HS-5 (cell line): ENCODE data around the gene CCDC85C.
"Not testable (repeated sequence)": the region's sequence is repeated elsewhere in the genome, so short reads cannot be mapped to it uniquely, and the experiment has no call there.

Experiments
- DNase-seq: peaks from one replicate; pipeline ENCODE4 v3.0.0-alpha.2; 2012; ENCODE audit warnings: low read depth

CCDC85C gene

GRCh38 chr14:99603471-99604277 is at the start of gene CCDC85C:
Gene CCDC85C (minus strand): TSS chr14:99604207. CDS start chr14:99603959, 248 bp downstream.
- DNase-seq: no peak

GRCh38 chr14:99651953-99652746 is 48.1 kb upstream of the CCDC85C start:
- DNase-seq: no peak

GRCh38 chr14:99650189-99650588 is 46.2 kb upstream of the CCDC85C start:
- DNase-seq: no peak

GRCh38 chr14:99649643-99650042 is 45.6 kb upstream of the CCDC85C start:
- no peak for DNase-seq

GRCh38 chr14:99649219-99649618 is 45.2 kb upstream of the CCDC85C start:
- peak; percentile 28 for DNase-seq

- DNase-seq: no peak
These were observed 44.2 kb upstream of the CCDC85C start for GRCh38 chr14:99648027-99648784.

GRCh38 chr14:99647411-99647810 is 43.4 kb upstream of the CCDC85C start:
- DNase-seq: no peak

GRCh38 chr14:99645545-99646505 is 41.8 kb upstream of the CCDC85C start:
- DNase-seq: no peak

- no peak for DNase-seq
These were observed 40.9 kb upstream of the CCDC85C start, which contains the start of gene HHIPL1 for GRCh38 chr14:99644723-99645544. Gene HHIPL1 (plus strand): TSS chr14:99645129. CDS start chr14:99645208, 79 bp downstream.

GRCh38 chr14:99644035-99644587 is 40.1 kb upstream of the CCDC85C start:
- no peak for DNase-seq

- DNase-seq: no peak
These were observed 39.3 kb upstream of the CCDC85C start for GRCh38 chr14:99643343-99643742.

- not testable (repeated sequence) for DNase-seq
These were observed 38.8 kb upstream of the CCDC85C start for GRCh38 chr14:99642771-99643170.

- no peak for DNase-seq
These were observed 33.6 kb upstream of the CCDC85C start for GRCh38 chr14:99637624-99638023.

- DNase-seq: no peak
These were observed 32.5 kb upstream of the CCDC85C start for GRCh38 chr14:99636487-99636886.

GRCh38 chr14:99635116-99635515 is 31.1 kb upstream of the CCDC85C start:
- no peak for DNase-seq

GRCh38 chr14:99634443-99634842 is 30.4 kb upstream of the CCDC85C start:
- DNase-seq: no peak

- no peak for DNase-seq
These were observed 29.9 kb upstream of the CCDC85C start for GRCh38 chr14:99633918-99634317.

- no peak for DNase-seq
These were observed 29.1 kb upstream of the CCDC85C start for GRCh38 chr14:99633141-99633540.

GRCh38 chr14:99632410-99633035 is 28.5 kb upstream of the CCDC85C start:
- DNase-seq: no peak
